IPS-18a (cell line): Measurements from ENCODE around the gene UBE2G2.

Source experiments
- H3K27ac ChIP-seq: one replicate; pipeline ENCODE4 v1.5.1; 2013; ENCODE audit warnings: low read length
- H3K27me3 ChIP-seq: one replicate; pipeline ENCODE4 v1.6.1; 2013; ENCODE audit warnings: mild to moderate bottlenecking, low read length; ENCODE audit not compliant: control insufficient read depth, insufficient read depth
- H3K36me3 ChIP-seq: one replicate; pipeline ENCODE4 v1.6.1; 2013; ENCODE audit warnings: low read depth, low read length; ENCODE audit not compliant: control insufficient read depth
- H3K4me1 ChIP-seq: one replicate; pipeline ENCODE4 v1.6.1; 2013; ENCODE audit warnings: low read depth, low read length; ENCODE audit not compliant: control insufficient read depth
- H3K4me3 ChIP-seq: one replicate; pipeline ENCODE4 v1.5.1; 2013; ENCODE audit warnings: low read length
- H3K9ac ChIP-seq: one replicate; pipeline ENCODE4 v1.6.1; 2013; ENCODE audit warnings: mild to moderate bottlenecking, low read length, moderate library complexity
- H3K9me3 ChIP-seq: one replicate; pipeline ENCODE4 v1.6.1; 2013; ENCODE audit warnings: low read depth, low read length; ENCODE audit not compliant: control insufficient read depth

Gene UBE2G2

DNA sequence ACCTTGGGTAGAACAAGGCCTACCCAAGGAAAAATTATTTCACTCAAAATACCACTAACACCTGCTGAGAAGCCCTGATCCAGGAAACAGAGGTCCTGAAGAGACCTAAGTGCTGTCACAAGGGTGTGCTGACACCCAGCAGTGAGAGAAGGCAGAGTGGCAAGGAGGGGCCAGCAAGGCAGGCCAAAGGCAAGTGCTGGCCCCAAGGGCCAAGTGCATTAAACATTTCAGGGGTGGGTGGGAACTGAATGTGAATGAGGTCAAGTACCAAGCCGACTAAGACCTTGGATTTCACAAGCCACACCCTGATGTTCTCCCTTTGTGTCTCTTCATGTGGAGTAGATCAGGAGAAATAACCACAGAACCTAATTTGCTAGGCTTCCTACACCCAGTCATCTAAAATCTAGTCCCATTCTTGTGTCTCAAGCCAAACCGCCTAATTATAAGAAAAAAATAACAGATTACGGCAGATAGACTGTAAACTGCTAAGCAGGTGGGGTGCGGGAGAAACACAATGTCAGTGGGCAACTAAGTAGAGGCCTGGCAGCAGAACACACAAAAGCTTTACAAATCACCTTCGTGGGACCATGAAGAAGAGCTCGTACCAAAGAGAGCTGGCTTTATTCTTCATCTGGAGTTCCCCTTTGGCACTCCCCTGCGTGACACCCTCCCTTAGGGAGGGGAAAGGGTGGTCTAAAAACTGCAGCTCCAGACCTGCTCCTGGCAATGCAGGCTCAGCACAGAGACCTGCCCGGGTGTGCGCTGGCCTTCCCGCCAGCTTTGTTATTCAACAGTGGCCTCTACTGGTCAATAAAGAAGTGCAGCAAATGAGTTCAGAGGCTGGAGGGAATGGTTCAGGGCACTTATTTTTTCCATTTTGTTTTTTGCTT lies 8.7 kb downstream of the UBE2G2 start:
- Histone ChIP-seq H3K9ac (no peak overlapping the region), H3K9me3 (no peaks in the 10 kb centered on the region), H3K4me3 (no peak overlapping the region), H3K4me1 (peaks cover 7% of the 10 kb centered on the region), H3K27me3 (no peaks in the 10 kb centered on the region), H3K36me3 (peaks cover 16% of the 10 kb centered on the region), H3K27ac (no peak overlapping the region)

DNA sequence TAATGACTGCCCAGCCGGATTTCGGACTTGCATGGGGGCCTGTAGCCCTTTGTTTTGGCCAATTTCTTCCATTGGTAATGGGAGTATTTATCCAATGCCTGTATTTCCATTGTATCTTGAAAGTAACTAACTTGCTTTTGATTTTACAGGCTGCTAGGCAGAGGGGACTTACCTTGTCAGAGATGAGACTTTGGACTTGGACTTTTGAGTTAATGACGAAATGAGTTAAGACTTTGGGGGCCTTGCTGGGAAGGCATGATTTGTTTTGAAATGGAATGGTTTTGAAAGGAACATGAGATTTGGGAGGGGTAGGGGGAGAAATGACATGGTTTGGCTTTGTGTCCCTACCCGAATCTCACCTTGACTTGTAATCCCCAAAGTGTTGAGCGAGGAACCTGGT lies 9.6 kb downstream of the UBE2G2 start:
- Histone ChIP-seq H3K27ac (no peak overlapping the region), H3K36me3 (peaks cover 20% of the 10 kb centered on the region), H3K4me1 (peaks cover 7% of the 10 kb centered on the region), H3K9me3 (no peaks in the 10 kb centered on the region), H3K27me3 (no peaks in the 10 kb centered on the region), H3K4me3 (no peak overlapping the region), H3K9ac (no peak overlapping the region)

DNA sequence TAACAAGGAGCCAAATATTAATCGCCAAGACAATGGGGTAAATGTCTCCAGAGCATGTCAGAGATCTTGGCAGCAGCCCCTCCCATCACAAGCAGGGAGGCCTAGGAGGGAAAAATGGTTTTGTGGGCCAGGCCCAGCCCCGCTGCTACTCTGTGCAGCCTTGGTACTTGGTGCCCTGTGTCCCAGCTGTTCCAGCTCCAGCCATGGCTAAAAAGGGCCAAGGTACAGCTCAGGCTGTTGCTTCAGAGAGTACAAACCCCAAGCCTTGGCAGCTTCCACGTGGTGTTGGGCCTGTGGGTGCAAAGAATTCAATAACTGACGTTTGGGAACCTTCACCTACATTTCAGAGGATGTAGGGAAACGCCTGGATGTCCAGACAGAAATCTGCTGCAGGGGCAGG lies 10.4 kb downstream of the UBE2G2 start:
- Histone ChIP-seq H3K9me3 (no peaks in the 10 kb centered on the region), H3K27me3 (no peaks in the 10 kb centered on the region), H3K36me3 (peaks cover 17% of the 10 kb centered on the region), H3K9ac (no peak overlapping the region), H3K27ac (no peak overlapping the region), H3K4me3 (no peak overlapping the region), H3K4me1 (peaks cover 7% of the 10 kb centered on the region)

DNA sequence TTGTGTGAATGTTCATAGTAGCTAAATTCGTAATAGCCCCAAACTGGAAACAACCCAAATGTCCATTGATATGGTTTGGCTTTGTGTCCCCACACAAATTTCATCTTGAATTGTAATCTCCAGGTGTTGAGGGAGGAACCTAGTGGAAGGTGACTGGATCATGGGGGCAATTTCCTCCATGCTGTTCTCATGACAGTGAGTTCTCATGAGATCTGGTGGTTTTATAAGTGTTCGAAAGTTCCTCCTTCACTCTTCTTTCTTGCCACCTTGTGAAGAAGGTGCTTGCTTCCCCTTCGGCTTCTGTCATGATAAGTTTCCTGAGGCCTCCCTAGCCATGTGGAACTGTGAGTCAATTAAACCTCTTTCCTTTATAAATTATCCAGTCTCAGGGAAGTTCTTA lies 11.3 kb downstream of the UBE2G2 start:
- Histone ChIP-seq H3K4me3 (no peak overlapping the region), H3K9me3 (no peaks in the 10 kb centered on the region), H3K27me3 (no peaks in the 10 kb centered on the region), H3K4me1 (peaks cover 7% of the 10 kb centered on the region), H3K9ac (no peak overlapping the region), H3K27ac (no peak overlapping the region), H3K36me3 (peaks cover 11% of the 10 kb centered on the region)

DNA sequence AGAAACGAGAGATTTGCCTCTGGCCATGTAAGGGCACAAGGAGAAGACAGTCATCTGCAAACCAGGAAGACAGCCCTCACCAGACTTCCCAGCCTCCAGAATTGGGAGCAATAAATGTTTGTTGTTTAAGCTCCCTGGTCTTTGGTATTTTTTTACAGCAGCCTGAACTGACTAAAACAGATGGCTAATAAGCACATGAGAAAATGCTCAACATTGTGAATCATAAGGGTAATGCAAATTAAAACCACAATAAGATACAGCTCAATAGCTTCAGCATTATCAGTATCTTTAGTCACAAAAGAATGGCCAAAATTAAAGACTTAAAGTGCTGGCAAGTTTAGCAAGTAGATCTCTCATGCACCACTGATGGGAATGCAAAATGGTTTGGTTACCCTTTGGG lies 11.7 kb downstream of the UBE2G2 start:
- peaks cover 7% of the 10 kb centered on the region for H3K4me1 ChIP-seq
- H3K27ac ChIP-seq: no peak overlapping the region
- no peaks in the 10 kb centered on the region for H3K9me3 ChIP-seq
- no peak overlapping the region for H3K9ac ChIP-seq
- no peaks in the 10 kb centered on the region for H3K27me3 ChIP-seq
- no peak overlapping the region for H3K4me3 ChIP-seq
- H3K36me3 ChIP-seq: peaks cover 15% of the 10 kb centered on the region

DNA sequence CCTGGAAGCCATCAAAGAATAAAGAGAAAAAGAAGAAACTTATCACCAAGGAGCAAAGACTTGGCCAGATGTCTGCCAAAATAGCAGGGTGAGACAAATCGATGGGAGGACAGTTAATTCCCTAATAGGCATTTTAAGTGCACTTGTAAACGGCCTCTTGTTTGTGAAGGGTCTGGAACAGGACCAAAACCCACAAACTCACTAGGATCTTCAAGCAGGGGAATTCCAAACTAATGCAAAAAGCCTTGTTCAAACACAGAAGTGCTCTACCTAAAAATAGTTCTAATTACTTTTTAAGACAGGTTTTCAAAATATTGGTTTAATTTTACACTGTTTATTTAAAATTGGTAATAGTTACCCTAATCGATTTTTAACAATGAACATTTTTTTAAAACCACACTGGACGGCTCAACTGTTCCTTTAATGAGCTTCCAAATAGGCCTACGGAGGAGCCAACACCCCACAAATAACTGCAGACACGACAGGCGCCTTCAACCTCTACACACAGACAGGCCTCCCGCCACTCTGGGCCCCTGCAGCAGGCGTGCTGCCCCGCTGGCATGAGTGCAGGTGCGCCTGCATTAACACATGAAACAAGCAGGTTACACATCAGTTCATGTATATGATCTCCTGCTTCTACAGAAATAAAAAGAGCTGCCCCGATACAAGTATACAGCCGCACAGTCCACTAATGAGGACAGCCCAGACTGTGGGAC lies 15.8 kb downstream of the UBE2G2 start:
- Histone ChIP-seq H3K27ac (no peak overlapping the region), H3K9me3 (no peaks in the 10 kb centered on the region), H3K4me3 (no peak overlapping the region), H3K36me3 (peaks cover 10% of the 10 kb centered on the region), H3K9ac (no peak overlapping the region), H3K27me3 (no peaks in the 10 kb centered on the region), H3K4me1 (no peaks in the 10 kb centered on the region)

DNA sequence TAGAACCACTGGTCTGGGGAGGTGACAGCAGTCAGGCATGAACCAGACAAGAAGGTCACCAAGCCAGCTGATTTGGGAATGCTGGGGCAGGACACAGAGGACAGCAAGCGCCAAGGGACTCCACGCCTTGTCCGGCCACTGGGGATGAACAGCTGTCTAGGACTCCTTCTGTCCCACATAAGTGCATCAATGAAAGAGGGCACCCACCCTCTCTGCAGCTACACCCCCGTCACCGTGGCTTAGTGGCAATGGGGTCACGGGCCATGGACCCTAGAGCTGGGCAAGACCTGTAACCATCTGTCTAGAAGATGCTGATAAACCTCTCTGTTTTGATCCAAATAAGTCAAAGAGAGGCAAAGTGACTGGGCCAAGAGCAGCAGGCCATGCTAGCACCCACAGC lies 16.8 kb downstream of the UBE2G2 start:
- no peak overlapping the region for H3K4me3 ChIP-seq
- no peaks in the 10 kb centered on the region for H3K4me1 ChIP-seq
- peaks cover 14% of the 10 kb centered on the region for H3K36me3 ChIP-seq
- no peaks in the 10 kb centered on the region for H3K27me3 ChIP-seq
- H3K27ac ChIP-seq: no peak overlapping the region
- H3K9me3 ChIP-seq: no peaks in the 10 kb centered on the region
- H3K9ac ChIP-seq: no peak overlapping the region

DNA sequence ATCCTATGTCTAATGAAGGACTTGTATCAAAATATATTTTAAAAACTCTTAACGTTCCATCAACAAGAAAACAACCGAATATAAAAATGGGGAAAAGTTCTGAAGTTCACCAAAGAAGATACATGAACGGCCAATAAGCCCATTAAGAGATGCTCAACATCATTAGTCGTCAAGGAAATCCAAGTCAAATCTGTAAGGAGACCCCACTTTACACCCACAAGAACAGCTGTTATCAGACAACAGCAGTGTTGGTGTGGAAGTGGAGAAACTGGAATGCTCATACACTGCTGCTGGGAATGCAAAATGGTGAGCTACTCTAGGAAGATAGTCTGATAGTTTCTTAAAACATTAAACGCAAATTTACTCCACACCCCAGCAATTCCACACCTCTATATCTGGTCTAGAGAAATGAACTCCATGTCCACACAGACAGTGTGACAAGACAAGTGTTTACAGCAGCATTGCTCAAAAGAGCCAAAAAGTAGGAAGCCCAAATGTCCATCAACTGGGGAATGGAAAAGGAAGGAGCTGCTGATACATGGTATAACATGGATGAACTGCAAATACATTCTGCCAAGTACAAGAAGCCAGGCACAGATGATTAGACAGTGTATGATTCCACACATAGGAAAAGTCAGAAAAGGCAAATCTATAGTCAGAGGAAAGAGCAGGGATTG lies 18.5 kb downstream of the UBE2G2 start:
- Histone ChIP-seq H3K4me3 (no peak overlapping the region), H3K27me3 (no peaks in the 10 kb centered on the region), H3K36me3 (peaks cover 14% of the 10 kb centered on the region), H3K4me1 (no peaks in the 10 kb centered on the region), H3K27ac (no peak overlapping the region), H3K9me3 (no peaks in the 10 kb centered on the region), H3K9ac (no peak overlapping the region)

DNA sequence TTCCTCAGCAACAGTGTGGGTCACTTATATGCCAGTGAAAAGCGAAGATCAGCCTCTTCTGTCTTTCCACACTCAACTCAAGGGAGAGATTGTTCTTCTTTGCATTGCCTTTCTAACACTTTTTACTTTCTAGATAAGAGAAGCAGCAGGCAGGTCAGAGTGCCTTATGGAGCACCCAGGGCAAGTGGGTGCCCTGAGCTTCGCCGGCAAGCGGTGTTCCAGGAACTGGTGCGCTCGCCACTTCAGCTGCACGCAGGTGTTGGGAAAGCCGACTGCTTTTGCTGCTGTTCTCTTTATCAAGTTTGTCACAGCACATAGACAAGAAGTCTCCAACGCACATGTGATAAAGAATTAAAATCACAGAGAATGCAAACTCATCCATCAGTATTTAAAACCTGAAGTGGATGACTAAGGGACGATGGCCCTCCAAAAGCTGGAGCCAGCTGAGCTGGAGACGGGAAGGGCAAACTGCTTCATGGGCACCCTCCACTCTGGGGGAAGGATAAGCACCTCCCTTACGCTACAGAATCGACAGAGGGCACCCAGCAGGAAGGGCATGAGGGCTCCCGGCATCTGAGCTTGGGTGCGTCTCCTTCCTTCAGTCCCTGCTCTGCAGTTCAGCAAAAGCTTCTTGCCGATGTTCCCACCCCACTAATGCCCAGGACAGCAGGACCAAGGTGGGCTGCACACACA lies 20.7 kb downstream of the UBE2G2 start:
- no peaks in the 10 kb centered on the region for H3K9me3 ChIP-seq
- H3K36me3 ChIP-seq: peaks cover 21% of the 10 kb centered on the region
- H3K27ac ChIP-seq: no peak overlapping the region
- no peak overlapping the region for H3K9ac ChIP-seq
- H3K4me1 ChIP-seq: no peaks in the 10 kb centered on the region
- H3K27me3 ChIP-seq: no peaks in the 10 kb centered on the region
- H3K4me3 ChIP-seq: no peak overlapping the region

DNA sequence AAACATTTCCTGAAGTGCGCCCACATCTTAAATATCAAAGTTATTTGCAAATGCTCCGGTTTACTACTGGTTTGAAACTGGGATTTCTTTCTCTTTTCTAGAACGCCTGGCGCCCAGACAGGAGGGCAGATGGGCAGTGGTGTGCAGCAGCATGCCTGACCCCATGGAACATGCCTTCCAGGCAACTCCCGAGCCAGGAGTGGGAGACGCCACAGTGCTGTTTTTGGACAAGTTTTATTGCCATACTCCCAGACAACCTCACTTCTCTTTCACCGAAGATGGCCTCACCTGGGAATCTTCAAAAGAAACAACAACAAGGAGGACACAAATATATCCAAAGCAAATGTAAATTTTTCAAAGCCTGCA lies 21.5 kb downstream of the UBE2G2 start:
- Histone ChIP-seq H3K4me1 (no peaks in the 10 kb centered on the region), H3K4me3 (no peak overlapping the region)

DNA sequence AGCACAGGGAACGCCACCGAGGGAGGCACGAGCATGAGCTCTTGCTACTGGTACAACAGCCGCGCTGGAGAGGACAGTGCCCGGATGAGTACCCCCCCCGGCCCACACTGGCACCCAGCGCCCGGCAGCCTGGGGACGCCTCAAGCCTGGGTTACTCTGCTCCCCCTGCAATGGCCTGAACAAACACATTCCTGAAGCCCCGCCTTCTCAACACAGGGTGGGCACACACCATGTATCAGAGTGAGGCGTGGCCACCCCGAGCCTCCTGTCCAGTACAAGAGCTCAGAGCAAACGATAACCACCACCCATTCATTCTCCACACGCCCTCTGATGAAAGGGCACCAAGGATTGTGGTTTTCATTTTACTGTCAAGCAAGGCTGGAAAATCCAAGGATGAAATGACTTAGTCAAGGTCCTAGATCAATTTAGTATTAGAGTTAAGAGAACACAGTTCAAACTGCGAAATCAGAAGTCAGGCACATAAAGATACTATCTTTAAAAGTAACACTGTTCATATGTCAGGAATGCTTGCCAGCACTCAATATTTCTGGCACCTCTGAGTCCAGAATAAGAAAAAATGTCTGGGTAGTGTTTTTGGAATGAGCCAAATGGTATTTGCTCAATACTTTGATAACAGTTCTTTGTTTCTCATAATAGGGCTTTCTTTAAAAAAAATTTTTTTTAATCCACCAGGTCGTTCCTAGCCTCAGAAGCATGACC lies 22.0 kb downstream of the UBE2G2 start:
- H3K4me3 ChIP-seq: no peak overlapping the region
- no peaks in the 10 kb centered on the region for H3K4me1 ChIP-seq
- no peak overlapping the region for H3K27ac ChIP-seq
- H3K9ac ChIP-seq: no peak overlapping the region
- H3K9me3 ChIP-seq: no peaks in the 10 kb centered on the region
- H3K27me3 ChIP-seq: no peaks in the 10 kb centered on the region
- peaks cover 29% of the 10 kb centered on the region for H3K36me3 ChIP-seq

More for the DNA sequence above, 21.5 kb downstream of the UBE2G2 start:
- Histone ChIP-seq H3K27me3 (no peaks in the 10 kb centered on the region), H3K27ac (no peak overlapping the region), H3K36me3 (peaks cover 26% of the 10 kb centered on the region), H3K9ac (no peak overlapping the region), H3K9me3 (no peaks in the 10 kb centered on the region)
